ENCODE data around the gene HAO1.

GRCh38 chr20:7908905-7909304, 31.4 kb downstream of the HAO1 start:
- TF ChIP-seq EZH2 (IDR thresholded peaks at IDR 0.05; ENCODE audit: borderline replicate concordance, low read length), result no peak
- TF ChIP-seq CTCF (conservative IDR thresholded peaks at IDR 0.05 in 1 of 2, IDR thresholded peaks at IDR 0.05 in 1 of 2; ENCODE audit: extremely low read depth in 1 of 2, insufficient read depth in 1 of 2, low read depth in 1 of 2, low read length in 2 of 2), result no peak
